GM21529 (cell line): ENCODE data around the gene SLPI.

Source experiments
- ATAC-seq: cut with Tn5 transposase; IDR thresholded peaks from one replicate; pipeline ENCODE4 v1.9.1; 2021; ENCODE audit not compliant: unreplicated experiment

Gene SLPI

DNA sequence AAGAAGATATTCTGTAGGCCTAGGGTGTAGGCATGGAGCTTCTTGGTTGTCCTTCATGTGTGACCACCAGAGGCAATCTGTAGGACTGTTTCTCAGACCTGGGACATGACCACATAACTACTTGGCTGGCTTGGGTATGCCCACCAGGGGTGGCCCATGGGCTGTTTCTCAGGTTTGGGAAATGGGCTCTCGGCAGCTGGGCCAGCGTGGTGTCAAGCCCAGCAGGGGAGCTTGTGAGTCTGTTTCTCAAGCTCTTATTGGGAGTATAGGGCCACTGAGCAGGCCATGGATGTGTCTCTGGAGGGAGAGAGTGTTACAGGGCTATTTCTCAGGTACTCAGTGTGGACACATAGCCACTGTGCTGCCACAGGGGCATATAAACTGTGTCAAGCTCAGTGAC lies 35.7 kb downstream of the SLPI start:
- ATAC-seq, result no peak

DNA sequence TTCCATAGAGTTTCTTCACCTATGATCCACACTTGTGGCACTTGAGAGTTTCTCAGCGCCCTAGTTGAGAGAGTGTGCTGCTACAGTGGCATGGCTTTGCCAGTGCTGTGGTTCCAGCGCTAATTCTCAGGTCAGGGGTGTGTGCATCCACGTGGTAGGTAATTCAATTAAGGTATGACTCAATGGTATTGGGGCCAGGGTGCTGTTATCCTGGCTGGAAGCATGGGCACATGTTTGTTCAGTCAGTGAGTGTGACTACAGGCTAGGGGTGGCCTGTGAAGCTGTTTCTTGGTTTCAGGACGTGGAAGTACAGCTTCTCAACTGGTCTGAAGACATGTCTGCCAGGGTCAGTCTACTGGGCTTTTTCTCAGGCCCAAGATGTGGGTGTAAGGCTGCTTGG lies 36.2 kb downstream of the SLPI start:
- ATAC-seq, result no peak

DNA sequence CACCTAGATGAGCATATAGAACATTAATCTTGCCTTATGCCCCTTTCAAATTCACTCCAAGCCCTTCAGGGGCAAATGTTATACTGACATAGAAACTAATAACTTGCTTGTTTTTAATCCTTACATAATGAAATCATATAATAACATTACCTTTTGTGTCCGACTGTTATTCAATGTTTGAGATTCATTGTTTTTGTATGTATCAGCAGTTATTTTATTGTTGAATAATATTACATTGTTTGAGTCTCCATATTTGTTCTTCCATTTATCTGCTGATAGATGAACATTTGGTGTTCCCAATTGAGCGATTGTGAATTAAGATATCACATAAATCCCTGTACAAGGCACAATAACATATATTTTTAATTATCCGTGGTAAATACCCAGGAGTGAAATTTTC lies 41.5 kb downstream of the SLPI start:
- no peak for ATAC-seq

DNA sequence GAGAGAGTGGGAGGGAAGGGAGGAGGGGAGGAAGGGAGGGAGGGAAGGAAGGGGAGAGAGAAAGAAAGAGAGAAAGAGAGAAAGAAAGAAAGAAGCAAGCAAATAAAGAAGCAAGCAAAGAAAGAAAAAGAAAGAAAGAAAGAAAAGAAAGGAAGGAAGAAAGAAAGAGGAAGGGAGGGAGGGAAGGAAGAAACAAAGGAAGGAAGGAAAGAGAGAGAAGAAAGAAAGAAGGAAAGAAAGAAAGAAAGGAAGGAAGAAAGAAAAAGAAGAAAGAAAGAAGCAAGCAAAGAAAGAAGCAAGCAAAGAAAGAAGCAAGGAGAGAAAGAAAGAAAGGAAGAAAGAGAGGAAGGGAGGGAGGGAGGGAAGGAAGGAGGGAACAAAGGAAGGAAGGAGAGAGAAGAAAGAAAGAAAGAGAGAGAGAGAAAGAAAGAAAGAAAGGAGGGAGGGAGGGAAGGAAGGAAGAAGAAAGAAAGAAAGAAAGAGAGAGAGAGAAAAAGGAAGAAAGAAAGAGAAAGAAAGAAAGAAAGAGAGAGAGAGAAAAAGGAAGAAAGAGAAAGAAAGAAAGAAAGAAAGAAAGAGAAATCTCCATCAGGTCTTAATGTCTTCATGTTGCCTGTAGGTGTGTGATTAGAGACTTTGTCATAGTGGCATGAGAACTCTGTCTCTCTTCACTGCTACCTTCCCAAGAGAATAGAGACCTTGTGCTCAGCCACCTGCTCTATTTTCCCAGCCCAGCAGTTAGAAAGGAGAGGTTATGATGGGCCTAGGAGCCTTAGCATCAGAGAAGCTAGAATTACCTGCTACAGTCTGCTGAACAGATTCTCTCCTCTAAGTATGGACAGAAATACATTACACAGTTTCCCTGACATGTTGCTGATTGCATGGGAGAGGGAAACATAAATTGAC lies 42.5 kb downstream of the SLPI start:
- ATAC-seq, result no peak

DNA sequence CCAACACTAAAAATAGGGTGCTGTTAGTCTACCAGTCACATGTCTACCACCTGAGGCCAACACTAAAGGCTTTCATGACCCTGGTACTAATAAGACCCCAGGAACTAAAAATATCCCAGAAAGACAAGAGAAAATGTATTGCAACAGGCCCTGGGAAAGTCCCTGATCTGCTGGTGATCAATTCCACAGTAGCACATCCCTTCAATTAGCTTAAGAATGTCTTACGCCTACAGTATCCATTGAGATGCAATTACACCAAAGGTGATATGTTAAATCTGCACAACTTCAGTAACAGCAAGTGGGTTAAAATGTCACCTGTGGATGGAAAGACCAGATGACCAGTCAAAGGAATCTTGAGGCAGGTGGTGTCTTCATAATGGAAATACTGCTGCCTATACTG lies 44.4 kb downstream of the SLPI start:
- no peak for ATAC-seq

DNA sequence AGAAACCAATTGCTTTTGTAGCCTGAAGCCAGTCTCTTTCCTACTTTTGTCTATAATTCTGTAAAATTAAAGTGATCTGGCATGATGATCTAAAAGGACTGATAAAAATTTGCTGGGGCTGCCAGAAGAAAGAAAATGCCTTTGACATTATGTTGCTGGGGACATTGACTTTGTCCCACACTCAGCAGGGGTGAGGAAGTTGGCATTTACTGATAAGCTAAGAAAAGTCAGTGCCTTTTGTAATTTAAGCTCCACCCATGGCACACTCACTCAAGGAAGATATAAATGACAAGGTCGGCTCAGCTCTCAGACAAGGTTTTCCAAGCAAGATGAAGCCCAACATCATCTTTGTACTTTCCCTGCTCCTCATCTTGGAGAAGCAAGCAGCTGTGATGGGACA lies 47.6 kb downstream of the SLPI start, which contains the start of gene SEMG1:
TSS of gene SEMG1 (plus strand) at position 309 of the 400 bp plus-strand sequence. CDS start at position 330, 21 bp downstream.
- ATAC-seq, result no peak
